ENCODE measurements around the gene CCNB3.

CCNB3 gene

DNA sequence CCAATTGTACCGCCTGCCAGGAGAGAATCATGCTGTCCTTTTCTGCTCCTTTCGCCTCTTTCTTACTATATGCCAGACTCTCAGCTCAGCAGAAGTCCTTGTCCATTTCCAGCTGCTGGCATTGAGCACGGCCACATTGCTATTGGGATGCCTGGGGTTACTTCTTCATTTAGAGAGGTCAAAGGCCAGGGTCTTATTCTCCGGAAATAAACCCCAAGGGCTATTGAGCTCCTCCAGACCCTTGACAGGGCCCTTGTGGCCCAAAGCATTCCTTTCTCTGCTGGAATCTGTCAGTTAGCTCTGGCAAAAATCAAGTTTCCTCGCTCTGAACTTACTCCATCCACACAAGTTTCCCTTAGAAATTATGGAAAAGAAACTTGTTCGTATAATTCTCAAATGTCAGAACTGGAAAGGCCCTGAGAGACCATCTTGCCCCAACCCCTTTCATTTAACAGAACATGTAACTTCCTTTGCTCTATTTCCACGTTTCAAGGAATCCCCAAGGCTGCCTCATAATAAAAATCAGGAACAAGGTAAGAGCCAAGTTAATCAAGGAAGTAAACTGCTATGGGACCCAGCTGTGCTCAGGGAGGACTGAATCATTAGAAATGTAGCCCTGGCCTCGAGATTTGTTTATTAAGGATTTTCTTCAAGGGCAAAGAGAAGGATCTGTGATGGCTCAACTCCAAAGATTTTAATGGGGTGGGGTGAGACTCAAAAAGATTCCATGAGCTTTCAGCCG, 15.5 kb upstream of the CCNB3 start:
- Histone ChIP-seq H2AFZ (ENCODE audit: low read depth, low read length, severe bottlenecking) (no peak overlapping the region), H3K79me2 (ENCODE audit: insufficient read depth, low read length) (no peaks in the 10 kb centered on the region), H4K20me1 (ENCODE audit: low read depth, low read length) (no peaks in the 10 kb centered on the region), H3K27me3 (ENCODE audit: low read length) (no peaks in the 10 kb centered on the region), H3F3A (ENCODE audit: insufficient read depth) (no peaks in the 10 kb centered on the region), H3K4me2 (ENCODE audit: low read depth, low read length, poor library complexity, severe bottlenecking) (no peak overlapping the region), H3K4me3 (ENCODE audit: insufficient read depth, low read length, poor library complexity, severe bottlenecking) (no peak overlapping the region), H3K9me2 (replicated peaks; ENCODE audit: insufficient read depth, low read length) (no peaks in the 10 kb centered on the region), H3K9ac (ENCODE audit: low read length) (no peak overlapping the region), H3K9me3 (ENCODE audit: insufficient read depth, low read length) (no peaks in the 10 kb centered on the region), H3K27ac (ENCODE audit: low read depth, low read length) (no peak overlapping the region), H3K36me3 (ENCODE audit: low read length) (no peaks in the 10 kb centered on the region)
- TF ChIP-seq, protein P1, sequence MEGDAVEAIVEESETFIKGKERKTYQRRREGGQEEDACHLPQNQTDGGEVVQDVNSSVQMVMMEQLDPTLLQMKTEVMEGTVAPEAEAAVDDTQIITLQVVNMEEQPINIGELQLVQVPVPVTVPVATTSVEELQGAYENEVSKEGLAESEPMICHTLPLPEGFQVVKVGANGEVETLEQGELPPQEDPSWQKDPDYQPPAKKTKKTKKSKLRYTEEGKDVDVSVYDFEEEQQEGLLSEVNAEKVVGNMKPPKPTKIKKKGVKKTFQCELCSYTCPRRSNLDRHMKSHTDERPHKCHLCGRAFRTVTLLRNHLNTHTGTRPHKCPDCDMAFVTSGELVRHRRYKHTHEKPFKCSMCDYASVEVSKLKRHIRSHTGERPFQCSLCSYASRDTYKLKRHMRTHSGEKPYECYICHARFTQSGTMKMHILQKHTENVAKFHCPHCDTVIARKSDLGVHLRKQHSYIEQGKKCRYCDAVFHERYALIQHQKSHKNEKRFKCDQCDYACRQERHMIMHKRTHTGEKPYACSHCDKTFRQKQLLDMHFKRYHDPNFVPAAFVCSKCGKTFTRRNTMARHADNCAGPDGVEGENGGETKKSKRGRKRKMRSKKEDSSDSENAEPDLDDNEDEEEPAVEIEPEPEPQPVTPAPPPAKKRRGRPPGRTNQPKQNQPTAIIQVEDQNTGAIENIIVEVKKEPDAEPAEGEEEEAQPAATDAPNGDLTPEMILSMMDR (IDR thresholded peaks at IDR 0.05; ENCODE audit: insufficient read depth, low read length, poor library complexity, severe bottlenecking), result no peak
- no peak for TF ChIP-seq EZH2phosphoT487 (conservative IDR thresholded peaks at IDR 0.05; ENCODE audit: low read length)

DNA sequence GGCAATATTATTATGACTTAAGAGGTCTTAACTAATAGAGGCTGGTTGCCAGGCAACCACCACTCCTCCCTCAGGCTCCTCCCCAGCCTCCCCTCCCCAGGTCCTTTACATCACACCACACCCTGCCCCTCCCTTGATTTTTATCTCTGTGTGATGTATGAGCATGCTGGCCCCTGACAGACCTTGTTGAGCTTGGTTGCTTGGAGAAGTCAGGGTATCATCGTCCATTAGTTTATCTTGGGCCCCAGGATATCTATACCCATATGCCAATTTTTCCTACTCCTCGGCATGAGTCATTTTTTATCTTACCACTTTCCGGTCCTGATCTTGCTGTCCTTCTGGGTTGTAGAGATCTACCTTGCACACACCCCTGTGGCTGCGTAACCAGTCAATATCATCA, 6.2 kb upstream of the CCNB3 start:
- H3K4me2 ChIP-seq (ENCODE audit: low read depth, low read length, poor library complexity, severe bottlenecking), result no peak overlapping the region
- no peak overlapping the region for H3K4me3 ChIP-seq (ENCODE audit: insufficient read depth, low read length, poor library complexity, severe bottlenecking)
- no peak for TF ChIP-seq EZH2phosphoT487 (conservative IDR thresholded peaks at IDR 0.05; ENCODE audit: low read length)
- TF ChIP-seq, protein P1 (IDR thresholded peaks at IDR 0.05; ENCODE audit: insufficient read depth, low read length, poor library complexity, severe bottlenecking), result no peak
- no peaks in the 10 kb centered on the region for H3K36me3 ChIP-seq (ENCODE audit: low read length)
- no peak overlapping the region for H3K27ac ChIP-seq (ENCODE audit: low read depth, low read length)
- no peak overlapping the region for H3K9ac ChIP-seq (ENCODE audit: low read length)
- H2AFZ ChIP-seq (ENCODE audit: low read depth, low read length, severe bottlenecking), result no peak overlapping the region
- H3F3A ChIP-seq (ENCODE audit: insufficient read depth), result no peaks in the 10 kb centered on the region
- H3K27me3 ChIP-seq (ENCODE audit: low read length), result no peaks in the 10 kb centered on the region
- no peaks in the 10 kb centered on the region for H3K9me2 ChIP-seq (replicated peaks; ENCODE audit: insufficient read depth, low read length)
- no peaks in the 10 kb centered on the region for H4K20me1 ChIP-seq (ENCODE audit: low read depth, low read length)
- no peaks in the 10 kb centered on the region for H3K9me3 ChIP-seq (ENCODE audit: insufficient read depth, low read length)
- H3K79me2 ChIP-seq (ENCODE audit: insufficient read depth, low read length), result no peaks in the 10 kb centered on the region

DNA sequence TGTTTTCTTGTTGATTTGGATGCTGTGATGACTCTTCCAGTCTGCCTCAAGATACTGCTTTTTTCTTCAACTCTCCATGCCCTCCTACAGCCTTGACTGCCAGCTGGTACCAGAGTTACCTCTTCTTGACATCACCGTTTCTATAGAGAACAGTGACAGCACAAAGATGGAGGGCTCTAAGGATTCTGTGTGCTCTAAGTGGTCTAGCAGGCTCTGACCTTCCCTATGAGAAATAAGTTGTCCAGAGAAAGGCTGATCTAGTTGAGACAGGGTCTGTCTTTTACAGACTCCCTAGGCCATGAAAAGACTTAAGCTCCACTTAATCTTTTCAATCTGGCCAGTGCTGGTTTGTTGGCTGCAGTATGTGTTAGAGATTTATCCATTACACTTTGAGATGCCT, 3.7 kb upstream of the CCNB3 start, which contains the start of gene AKAP4:
AKAP4 (minus strand) TSS at position 101 of the 400 bp plus-strand sequence. CDS start 118 bp downstream, outside the sequence.
- Histone ChIP-seq H3K79me2 (ENCODE audit: insufficient read depth, low read length) (no peaks in the 10 kb centered on the region), H3F3A (ENCODE audit: insufficient read depth) (no peaks in the 10 kb centered on the region), H3K9ac (ENCODE audit: low read length) (no peak within 1 kb of the TSS), H3K9me3 (ENCODE audit: insufficient read depth, low read length) (no peaks in the 10 kb centered on the region), H4K20me1 (ENCODE audit: low read depth, low read length) (no peaks in the 10 kb centered on the region), H3K4me3 (ENCODE audit: insufficient read depth, low read length, poor library complexity, severe bottlenecking) (no peak within 1 kb of the TSS), H3K9me2 (replicated peaks; ENCODE audit: insufficient read depth, low read length) (no peaks in the 10 kb centered on the region), H2AFZ (ENCODE audit: low read depth, low read length, severe bottlenecking) (no peak within 1 kb of the TSS), H3K36me3 (ENCODE audit: low read length) (no peaks in the 10 kb centered on the region), H3K4me2 (ENCODE audit: low read depth, low read length, poor library complexity, severe bottlenecking) (no peak within 1 kb of the TSS), H3K27ac (ENCODE audit: low read depth, low read length) (no peak within 1 kb of the TSS), H3K27me3 (ENCODE audit: low read length) (no peaks in the 10 kb centered on the region)
- TF ChIP-seq, protein P1 (IDR thresholded peaks at IDR 0.05; ENCODE audit: insufficient read depth, low read length, poor library complexity, severe bottlenecking), result no peak
- TF ChIP-seq EZH2phosphoT487 (conservative IDR thresholded peaks at IDR 0.05; ENCODE audit: low read length), result no peak

Measured in SU-DHL-6 (cell line).